Glomerular visceral epithelial cell (primary cell): ENCODE data around the gene APPL2.
A peak's percentile ranks its signal among the peaks of the same experiment; 100 is the strongest.
"Not testable (repeated sequence)": the region's sequence is repeated elsewhere in the genome, so short reads cannot be mapped to it uniquely, and the experiment has no call there.

Source experiments
- DNase-seq: peaks from one replicate; pipeline ENCODE4 v3.0.0-alpha.2; 2016; ENCODE audit errors: extremely low spot score

APPL2 gene

GRCh38 chr12:105256431-105256830 is 20.5 kb upstream of the APPL2 start:
- DNase-seq: not testable (repeated sequence)

GRCh38 chr12:105256011-105256410 is 20.0 kb upstream of the APPL2 start:
- no peak for DNase-seq

GRCh38 chr12:105253866-105254513 is 18.0 kb upstream of the APPL2 start:
- DNase-seq: peak; percentile 60

GRCh38 chr12:105252901-105253300 is 16.9 kb upstream of the APPL2 start:
- DNase-seq: no peak

- DNase-seq: not testable (repeated sequence)
Observed at GRCh38 chr12:105245776-105246427, 9.9 kb upstream of the APPL2 start.

GRCh38 chr12:105245291-105245690 is 9.3 kb upstream of the APPL2 start:
- no peak for DNase-seq

- DNase-seq: no peak
Observed at GRCh38 chr12:105240228-105240627, 4.3 kb upstream of the APPL2 start.

- no peak for DNase-seq
Observed at GRCh38 chr12:105239304-105239703, 3.3 kb upstream of the APPL2 start.

- DNase-seq: no peak
Observed at GRCh38 chr12:105237666-105238065, 1.7 kb upstream of the APPL2 start.

GRCh38 chr12:105235281-105235731 is 668 bp downstream of the APPL2 start:
- DNase-seq: peak; percentile 19

GRCh38 chr12:105234197-105234596 is 1.8 kb downstream of the APPL2 start:
- no peak for DNase-seq

GRCh38 chr12:105233041-105233905 is 2.7 kb downstream of the APPL2 start:
- no peak for DNase-seq

- no peak for DNase-seq
Observed at GRCh38 chr12:105231396-105231795, 4.6 kb downstream of the APPL2 start.

GRCh38 chr12:105229371-105229770 is 6.6 kb downstream of the APPL2 start:
- no peak for DNase-seq

- DNase-seq: no peak
Observed at GRCh38 chr12:105228966-105229365, 7.0 kb downstream of the APPL2 start.

GRCh38 chr12:105228494-105228893 is 7.5 kb downstream of the APPL2 start:
- DNase-seq: peak; percentile 12

- no peak for DNase-seq
Observed at GRCh38 chr12:105227879-105228278, 8.1 kb downstream of the APPL2 start.

GRCh38 chr12:105226219-105226618 is 9.8 kb downstream of the APPL2 start:
- DNase-seq: peak; percentile 55

GRCh38 chr12:105225505-105226015 is 10.4 kb downstream of the APPL2 start:
- no peak for DNase-seq

GRCh38 chr12:105224399-105224798 is 11.6 kb downstream of the APPL2 start:
- no peak for DNase-seq

GRCh38 chr12:105223884-105224283 is 12.1 kb downstream of the APPL2 start:
- no peak for DNase-seq

- DNase-seq: no peak
Observed at GRCh38 chr12:105223352-105223845, 12.6 kb downstream of the APPL2 start.
